HepG2 (cell line): ENCODE measurements around the gene CD274. TPM values are rescaled to one million over a fixed set of nuclear protein-coding genes. Genes with fewer than 3 reads are reported as not detected.

Experiments
- ATAC-seq: fragments of 200-7000 bp; cut with Tn5 transposase; 3 replicates; pipeline ENCODE4 v1.9.1; 2020; ENCODE audit warnings: mild to moderate bottlenecking, moderate library complexity
- BruUV-seq: library from RNA; stranded (reverse); fragments of 400-500 nt; replicated peaks from 2 replicates; lab custom pipeline; 2021; lab: Mats Ljungman, UMichigan
- CTCF ChIA-PET: fragments of 300-600 bp; formaldehyde crosslinking; extraction: SDS; loops from one replicate; lab custom pipeline; 2021; ENCODE audit warnings: low total read pairs, inconsistent platforms, low intra/inter-chr PET ratio; lab: Yijun Ruan, JAX
- POLR2A ChIA-PET: fragments of 350-600 bp; sonication (Branson Sonifier 250); formaldehyde crosslinking; loops from one replicate; lab custom pipeline; 2020; ENCODE audit warnings: antibody characterized with exemption, inconsistent platforms; lab: Yijun Ruan, JAX
- DNase-seq: peaks from one replicate; pipeline ENCODE4 v3.0.0-alpha.2; 2015; ENCODE audit warnings: low spot score
- FAIRE-seq: peaks from 3 replicates; lab custom pipeline; 2011; peaks lifted over from hg19 to GRCh38; lab: Jason Lieb, UNC
- H2AFZ ChIP-seq: one replicate; pipeline ENCODE4 v1.6.1; 2011; ENCODE audit warnings: low read length, inconsistent platforms
- H3K27ac ChIP-seq: fragments of 300-600 bp; 3 replicates; pipeline ENCODE4 v1.8.0; 2011; ENCODE audit warnings: mixed run types, mild to moderate bottlenecking, mixed read lengths, low read length, inconsistent platforms; ENCODE audit not compliant: insufficient read depth; ENCODE audit errors: extremely low read length
- H3K27me3 ChIP-seq, 2 experiments: fragments of 200-600 bp in 1 of 2; 2 replicates in 1 of 2; 3 replicates in 1 of 2; pipeline versions ENCODE4 v1.6.0 to v1.8.0; 2011; ENCODE audit warnings: low read length in 2 of 2, mild to moderate bottlenecking in 2 of 2, moderate library complexity in 2 of 2, inconsistent platforms in 1 of 2; ENCODE audit not compliant: insufficient read depth in 2 of 2, control insufficient read depth in 1 of 2
- H3K36me3 ChIP-seq, 2 experiments: fragments of 200-600 bp in 1 of 2; replicated peaks in 1 of 2; 2 replicates in 1 of 2; 3 replicates in 1 of 2; pipeline versions ENCODE4 v1.5.1 to v1.8.0; 2011; ENCODE audit warnings: low read length in 2 of 2, inconsistent platforms in 1 of 2; ENCODE audit not compliant: insufficient read depth in 2 of 2, control insufficient read depth in 1 of 2
- H3K4me1 ChIP-seq: 2 replicates; pipeline ENCODE4 v1.5.1; 2012; ENCODE audit warnings: low read length, inconsistent platforms; ENCODE audit not compliant: insufficient read depth
- H3K4me2 ChIP-seq: 2 replicates; pipeline ENCODE4 v1.6.0; 2011; ENCODE audit warnings: low read depth, low read length, inconsistent platforms
- H3K4me3 ChIP-seq, 3 experiments: fragments of 200-600 bp in 1 of 3; sonication (generic), shearing (Covaris generic) in 1 of 3; replicated peaks in 1 of 3; 2 replicates each; pipeline ENCODE4 v1.5.1; 2011 to 2016; ENCODE audit warnings: low read length in 3 of 3, inconsistent platforms in 2 of 3, low read depth in 2 of 3, mild to moderate bottlenecking in 2 of 3, control low read depth in 1 of 3, mixed read lengths in 1 of 3; ENCODE audit not compliant: insufficient read depth in 1 of 3
- H3K79me2 ChIP-seq: one replicate; pipeline ENCODE4 v1.6.1; 2011; ENCODE audit warnings: low read length, inconsistent platforms; ENCODE audit not compliant: insufficient read depth
- H3K9ac ChIP-seq: 2 replicates; pipeline ENCODE4 v1.6.0; 2011; ENCODE audit warnings: mild to moderate bottlenecking, low read depth, low read length, inconsistent platforms; ENCODE audit not compliant: insufficient read depth
- H3K9me3 ChIP-seq: 2 replicates; pipeline ENCODE4 v1.5.1; 2012; ENCODE audit warnings: mild to moderate bottlenecking, low read length
- H4K20me1 ChIP-seq: 2 replicates; pipeline ENCODE4 v1.6.0; 2011; ENCODE audit warnings: inconsistent platforms, mild to moderate bottlenecking, low read length, moderate library complexity; ENCODE audit not compliant: insufficient read depth
- ETV5 ChIP-seq: IDR thresholded peaks from 2 replicates; pipeline ENCODE4 v1.6.1; 2018; ENCODE audit warnings: missing biosample characterization, missing genetic modification reagents, inconsistent platforms, borderline replicate concordance
- HHEX ChIP-seq: IDR thresholded peaks from 2 replicates; pipeline ENCODE4 v1.6.1; 2016; ENCODE audit warnings: control low read depth
- JARID2 ChIP-seq: sonication (generic); formaldehyde crosslinking; IDR thresholded peaks from 2 replicates; pipeline ENCODE4 v1.8.1; 2023; ENCODE audit warnings: missing genetic modification reagents, inconsistent platforms; ENCODE audit not compliant: insufficient replicate concordance
- MAZ ChIP-seq, 2 experiments: sonication (generic) in 1 of 2; formaldehyde crosslinking in 1 of 2; IDR thresholded peaks; 2 replicates each; pipeline versions ENCODE4 v1.5.0 to v1.6.1; 2012 to 2020; ENCODE audit warnings: low read depth in 2 of 2, mild to moderate bottlenecking in 2 of 2, borderline replicate concordance in 1 of 2, improper control_type of control experiment in 1 of 2, low read length in 1 of 2, missing genetic modification reagents in 1 of 2, moderate library complexity in 1 of 2
- MED8 ChIP-seq: sonication (generic); formaldehyde crosslinking; IDR thresholded peaks from 2 replicates; pipeline ENCODE4 v1.8.1; 2023; ENCODE audit warnings: mild to moderate bottlenecking, missing genetic modification reagents; ENCODE audit not compliant: insufficient replicate concordance
- MTA1 ChIP-seq: sonication (generic); formaldehyde crosslinking; IDR thresholded peaks from 2 replicates; pipeline ENCODE4 v1.4.0; 2020; ENCODE audit warnings: missing genetic modification reagents, mild to moderate bottlenecking, borderline replicate concordance
- NPAS2 ChIP-seq: sonication (generic); formaldehyde crosslinking; IDR thresholded peaks from 2 replicates; pipeline ENCODE4 v1.8.0; 2022; ENCODE audit warnings: mild to moderate bottlenecking, missing genetic modification reagents, borderline replicate concordance
- SIN3B ChIP-seq: fragments of 150-350 bp; IDR thresholded peaks from 2 replicates; pipeline ENCODE4 v1.6.1; 2014; ENCODE audit warnings: low read length
- SP140L ChIP-seq: sonication (generic); formaldehyde crosslinking; IDR thresholded peaks from 2 replicates; pipeline ENCODE4 v1.4.0; 2020; ENCODE audit warnings: missing genetic modification reagents, borderline replicate concordance
- SPEN ChIP-seq: sonication (generic); formaldehyde crosslinking; IDR thresholded peaks from 2 replicates; pipeline ENCODE4 v1.5.1; 2020; ENCODE audit warnings: low read depth, mild to moderate bottlenecking, missing genetic modification reagents
- TOE1 ChIP-seq: sonication (generic); formaldehyde crosslinking; IDR thresholded peaks from 2 replicates; pipeline ENCODE4 v1.4.0; 2020; ENCODE audit warnings: mild to moderate bottlenecking, missing genetic modification reagents
- ZMYM4 ChIP-seq: sonication (generic); formaldehyde crosslinking; IDR thresholded peaks from 2 replicates; pipeline ENCODE4 v1.8.1; 2023; ENCODE audit warnings: mild to moderate bottlenecking, missing genetic modification reagents
- WGBS: methylation state at CpG from one replicate; pipeline ENCODE4 v1.1.6; 2017; ENCODE audit warnings: low lambda C conversion rate; 5-methylcytosine and 5-hydroxymethylcytosine counted together
- in situ Hi-C: cut with HindIII; loops from 2 replicates; pipeline ENCODE4 v1.10.0; 2017; ENCODE audit warnings: low pct_unique_long_range_greater_than_20kb; ENCODE audit not compliant: extremely low pct_ligation_motif_present
- intact Hi-C: fragments of 100-400 bp; cut with micrococcal nuclease; formaldehyde crosslinking; loops from one replicate; pipeline ENCODE4 v1.10.0; 2022; ENCODE audit not compliant: unreplicated experiment
- polyA plus RNA-seq, 8 experiments: library from polyadenylated mRNA; depleted of rRNA in 3 of 8; stranded (reverse) in 7 of 8; unstranded in 1 of 8; fragments of >200 nt; fragmentation: Illumina TruSeq in 4 of 8; extraction: Trizol in 4 of 8; gene quantifications; 2 replicates each; pipeline versions ENCODE4 v1.2.1 to v1.2.3, GENCODE V29; 2011 to 2016; ENCODE audit warnings: low read depth in 4 of 8, missing spikeins in 1 of 8, mixed read lengths in 1 of 8; ENCODE audit not compliant: insufficient read depth in 1 of 8
- total RNA-seq, 5 experiments: library from RNA; depleted of rRNA; stranded (reverse); fragments of >200 nt; fragmentation: Illumina TruSeq; extraction: Trizol; gene quantifications; 2 replicates each; pipeline ENCODE4 v1.2.3, GENCODE V29; 2016; ENCODE audit warnings: low read depth in 1 of 5
- TF ChIP-seq, protein P1 (sequence below): conservative IDR thresholded peaks from 2 replicates; pipeline ENCODE4 v1.6.1; 2018; ENCODE audit warnings: missing genetic modification reagents
- TF ChIP-seq, protein P2 (sequence below): sonication (generic); formaldehyde crosslinking; IDR thresholded peaks from 2 replicates; pipeline ENCODE4 v1.5.0; 2020; ENCODE audit warnings: missing genetic modification reagents, mild to moderate bottlenecking, borderline replicate concordance
- TF ChIP-seq, protein P3 (sequence below): sonication (generic); formaldehyde crosslinking; IDR thresholded peaks from 2 replicates; pipeline ENCODE4 v1.4.0; 2020; ENCODE audit warnings: mild to moderate bottlenecking, low read depth, missing genetic modification reagents
- TF ChIP-seq, protein P4 (sequence below): IDR thresholded peaks from 2 replicates; pipeline ENCODE4 v1.6.1; 2016; ENCODE audit warnings: mild to moderate bottlenecking

The CD274 gene
- total and polyA plus RNA-seq, 2 of the 13 experiments (the other 11 are each of a cell fraction or from before 2014, with no cell fraction given): 0.17 to 0.49 TPM

DNA sequence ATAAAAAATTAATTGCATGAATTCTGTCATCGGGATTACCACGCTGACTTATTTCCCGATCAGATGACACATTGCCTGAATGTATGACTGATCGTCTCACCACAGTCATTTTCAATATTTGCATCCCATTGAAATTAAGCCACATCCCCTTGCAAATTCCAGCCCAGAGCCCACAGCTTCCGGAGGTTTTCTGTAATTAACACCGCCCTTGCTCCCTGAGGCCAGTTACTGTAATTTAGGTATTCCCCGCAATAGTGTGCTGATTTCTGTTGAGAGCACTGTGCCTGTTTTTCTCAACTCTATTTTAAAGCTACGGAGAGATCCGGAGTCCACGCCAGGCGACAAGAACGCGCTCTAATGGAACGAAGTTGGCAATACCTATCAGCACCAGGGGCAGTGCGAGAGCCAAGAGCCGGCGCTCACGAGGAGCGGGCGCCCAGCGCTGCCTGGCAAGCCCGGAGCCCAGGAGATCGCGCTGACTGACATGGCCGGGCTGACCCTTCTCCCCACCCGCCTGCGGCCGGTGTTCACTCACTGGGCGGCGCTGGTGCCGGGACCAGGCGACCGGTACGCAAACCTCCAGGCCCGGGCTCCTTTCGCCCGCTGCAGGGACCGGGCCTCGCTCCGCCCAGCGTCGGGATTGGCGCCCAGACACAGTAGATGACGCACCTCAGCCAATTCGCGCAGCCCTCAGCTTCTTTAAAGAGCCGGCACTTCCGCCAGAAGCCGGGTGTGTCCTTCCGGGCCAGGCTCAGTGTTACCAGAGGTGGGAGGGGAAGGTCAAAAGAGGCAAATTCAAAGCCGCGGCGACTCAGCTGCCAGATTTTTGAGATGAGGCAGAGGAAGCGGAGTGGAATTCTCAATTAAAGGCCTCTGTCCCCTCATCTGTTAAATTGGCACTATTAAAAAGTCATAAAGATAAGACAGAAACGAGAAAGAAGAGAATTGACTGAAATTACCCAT, 12.8 kb upstream of the CD274 start, which contains the start of gene PLGRKT:
PLGRKT (minus strand) TSS at position 672 of the 963 bp plus-strand sequence. CDS start 5,948 bp downstream, outside the sequence.
- FAIRE-seq (peak; percentile 83), DNase-seq (peak; percentile 93), ATAC-seq (peak; percentile 99)
- Histone ChIP-seq H3K27ac (peak within 1 kb of the TSS; percentile 86), H4K20me1 (no peaks in the 10 kb centered on the region), H3K79me2 (no peaks in the 10 kb centered on the region), H3K27me3 (no peaks in the 10 kb centered on the region; a peak in 1 of 5 replicates), H3K4me3 (peak within 1 kb of the TSS; percentile 72 to 81 (median 78)), H3K4me1 (peaks cover 29% of the 10 kb centered on the region), H3K9me3 (no peaks in the 10 kb centered on the region), H3K36me3 (no peaks in the 10 kb centered on the region), H3K4me2 (peak within 1 kb of the TSS; percentile 80), H3K9ac (peak within 1 kb of the TSS; percentile 93), H2AFZ (peak within 1 kb of the TSS; percentile 97)
- ChIA-PET POLR2A (interaction anchor here (0.6 to 1.9 kb wide), 2 partner anchors 13 to 163 kb away, joined by 4 to 17 read pairs; partner anchors contain the start of gene CD274), CTCF (no interaction called here)
- intact Hi-C loops (loop anchor here (5.0 kb wide), 2 partner anchors 450 to 675 kb away; partner anchors contain the start of gene JAK2), in situ Hi-C loops (loop anchor here (25.0 kb wide), 2 partner anchors 450 to 675 kb away; partner anchors contain the start of gene JAK2)
- TSS peak; percentile 84 for BruUV-seq
- WGBS: under 1% methylated on average over 20 of the region's 55 CpGs
- TF ChIP-seq MAZ (IDR thresholded peaks at IDR 0.05; ENCODE audit: borderline replicate concordance, low read depth, low read length) (peak; percentile 40; the same call in 1 of the 2 replicates), MAZ (CRISPR knock-in tag; IDR thresholded peaks at IDR 0.05; ENCODE audit: low read depth) (peak; percentile 60; the same call in 1 of the 2 replicates), MTA1 (CRISPR knock-in tag) (peak; percentile 48; the same call in 1 of the 2 replicates), ZMYM4 (peak; percentile 98), SIN3B (peak; percentile 85), MED8 (CRISPR knock-in tag) (peak; percentile 61), HHEX (no peak), JARID2 (CRISPR knock-in tag) (peak; percentile 76), ETV5 (CRISPR knock-in tag) (peak; percentile 66; the same call in 1 of the 2 replicates), TOE1 (CRISPR knock-in tag) (no peak), NPAS2 (CRISPR knock-in tag) (no peak), SPEN (CRISPR knock-in tag) (peak; percentile 63), SP140L (CRISPR knock-in tag) (no peak)
- TF ChIP-seq, protein P1, sequence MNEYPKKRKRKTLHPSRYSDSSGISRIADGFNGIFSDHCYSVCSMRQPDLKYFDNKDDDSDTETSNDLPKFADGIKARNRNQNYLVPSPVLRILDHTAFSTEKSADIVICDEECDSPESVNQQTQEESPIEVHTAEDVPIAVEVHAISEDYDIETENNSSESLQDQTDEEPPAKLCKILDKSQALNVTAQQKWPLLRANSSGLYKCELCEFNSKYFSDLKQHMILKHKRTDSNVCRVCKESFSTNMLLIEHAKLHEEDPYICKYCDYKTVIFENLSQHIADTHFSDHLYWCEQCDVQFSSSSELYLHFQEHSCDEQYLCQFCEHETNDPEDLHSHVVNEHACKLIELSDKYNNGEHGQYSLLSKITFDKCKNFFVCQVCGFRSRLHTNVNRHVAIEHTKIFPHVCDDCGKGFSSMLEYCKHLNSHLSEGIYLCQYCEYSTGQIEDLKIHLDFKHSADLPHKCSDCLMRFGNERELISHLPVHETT: 0 out of 2 replicates have a peak, but pooled peaks have one; percentile 30
- TF ChIP-seq, protein P2, sequence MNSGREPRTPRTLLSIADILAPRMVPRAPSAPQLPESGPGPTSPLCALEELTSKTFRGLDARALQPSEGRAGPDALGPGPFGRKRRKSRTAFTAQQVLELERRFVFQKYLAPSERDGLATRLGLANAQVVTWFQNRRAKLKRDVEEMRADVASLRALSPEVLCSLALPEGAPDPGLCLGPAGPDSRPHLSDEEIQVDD (CRISPR knock-in tag): no peak
- TF ChIP-seq, protein P3, sequence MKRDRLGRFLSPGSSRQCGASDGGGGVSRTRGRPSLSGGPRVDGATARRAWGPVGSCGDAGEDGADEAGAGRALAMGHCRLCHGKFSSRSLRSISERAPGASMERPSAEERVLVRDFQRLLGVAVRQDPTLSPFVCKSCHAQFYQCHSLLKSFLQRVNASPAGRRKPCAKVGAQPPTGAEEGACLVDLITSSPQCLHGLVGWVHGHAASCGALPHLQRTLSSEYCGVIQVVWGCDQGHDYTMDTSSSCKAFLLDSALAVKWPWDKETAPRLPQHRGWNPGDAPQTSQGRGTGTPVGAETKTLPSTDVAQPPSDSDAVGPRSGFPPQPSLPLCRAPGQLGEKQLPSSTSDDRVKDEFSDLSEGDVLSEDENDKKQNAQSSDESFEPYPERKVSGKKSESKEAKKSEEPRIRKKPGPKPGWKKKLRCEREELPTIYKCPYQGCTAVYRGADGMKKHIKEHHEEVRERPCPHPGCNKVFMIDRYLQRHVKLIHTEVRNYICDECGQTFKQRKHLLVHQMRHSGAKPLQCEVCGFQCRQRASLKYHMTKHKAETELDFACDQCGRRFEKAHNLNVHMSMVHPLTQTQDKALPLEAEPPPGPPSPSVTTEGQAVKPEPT: 0 out of 2 replicates have a peak, but pooled peaks have one; percentile 40
- TF ChIP-seq, protein P4, sequence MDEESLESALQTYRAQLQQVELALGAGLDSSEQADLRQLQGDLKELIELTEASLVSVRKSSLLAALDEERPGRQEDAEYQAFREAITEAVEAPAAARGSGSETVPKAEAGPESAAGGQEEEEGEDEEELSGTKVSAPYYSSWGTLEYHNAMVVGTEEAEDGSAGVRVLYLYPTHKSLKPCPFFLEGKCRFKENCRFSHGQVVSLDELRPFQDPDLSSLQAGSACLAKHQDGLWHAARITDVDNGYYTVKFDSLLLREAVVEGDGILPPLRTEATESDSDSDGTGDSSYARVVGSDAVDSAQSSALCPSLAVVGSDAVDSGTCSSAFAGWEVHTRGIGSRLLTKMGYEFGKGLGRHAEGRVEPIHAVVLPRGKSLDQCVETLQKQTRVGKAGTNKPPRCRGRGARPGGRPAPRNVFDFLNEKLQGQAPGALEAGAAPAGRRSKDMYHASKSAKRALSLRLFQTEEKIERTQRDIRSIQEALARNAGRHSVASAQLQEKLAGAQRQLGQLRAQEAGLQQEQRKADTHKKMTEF (CRISPR knock-in tag): peak; percentile 88; the same call in 1 of the 2 replicates
